ENCODE results near the gene KATNAL1.
"Not testable (repeated sequence)": the region's sequence is repeated elsewhere in the genome, so short reads cannot be mapped to it uniquely, and the experiment has no call there.

Gene KATNAL1

DNA sequence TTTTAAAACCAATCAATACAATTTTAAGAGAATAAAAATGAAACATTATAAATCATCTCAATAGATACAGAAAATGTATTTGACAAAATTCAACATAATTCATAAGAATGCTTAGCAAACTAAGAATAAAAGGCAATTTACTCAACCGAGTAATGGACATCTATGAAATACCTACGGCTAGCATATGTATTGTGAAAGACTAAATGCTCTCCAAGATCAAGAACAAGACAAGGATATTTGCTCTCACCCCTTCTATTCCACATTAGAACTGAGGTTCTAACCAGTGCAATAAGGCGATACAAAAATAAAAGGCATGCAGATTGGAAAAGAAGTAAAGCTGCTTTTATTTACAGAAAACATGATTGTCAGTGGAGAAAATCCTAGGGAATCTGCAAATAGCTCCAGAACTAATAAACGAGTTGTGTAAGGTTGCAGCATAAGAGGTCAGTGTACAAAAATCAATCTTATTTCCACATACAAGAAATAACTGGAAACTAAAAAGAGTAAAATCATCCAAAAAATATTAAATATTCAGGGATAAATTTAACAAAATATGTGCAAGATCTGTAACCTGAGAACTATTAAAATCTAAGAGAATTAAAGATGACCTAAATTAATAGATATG is 16.4 kb downstream of the KATNAL1 start:
- no peak for DNase-seq

DNA sequence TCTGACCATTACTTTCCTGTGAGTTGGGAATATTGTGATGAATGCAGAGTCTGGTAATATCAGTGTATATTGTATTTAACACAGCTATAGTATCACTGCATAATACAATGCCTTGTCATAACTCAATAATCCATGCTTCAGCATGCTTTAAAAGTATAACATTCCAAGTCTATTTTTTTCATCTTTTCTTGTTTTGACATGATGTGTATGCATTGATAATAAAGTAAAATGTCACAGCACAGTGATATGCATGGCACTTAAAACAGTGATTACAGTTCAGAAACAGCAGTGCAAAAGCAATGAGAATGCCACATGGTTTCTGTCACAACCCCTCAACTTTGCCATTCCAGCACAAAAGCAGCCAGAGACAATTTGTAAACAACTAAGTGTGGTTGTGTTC is 17.8 kb downstream of the KATNAL1 start:
- no peak for DNase-seq

DNA sequence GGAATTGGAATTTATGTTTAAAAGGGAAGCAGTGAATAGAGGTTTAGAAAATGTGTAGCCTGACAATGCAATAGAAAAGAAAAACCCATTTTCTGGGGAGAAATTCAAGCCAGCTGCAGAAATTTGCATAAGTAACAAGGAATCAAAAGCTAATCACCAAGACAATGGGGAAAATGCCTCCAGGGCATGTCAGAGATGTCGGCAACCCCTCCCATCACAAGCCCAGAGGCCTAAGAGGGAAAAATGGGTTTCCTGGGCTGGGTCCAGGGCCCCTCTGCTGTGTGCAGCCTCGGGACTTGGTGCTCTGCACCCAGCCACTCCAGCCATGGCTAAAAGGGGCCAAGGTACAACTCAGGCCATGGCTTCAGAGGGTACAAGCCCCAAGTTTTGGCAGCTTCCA is 21.3 kb downstream of the KATNAL1 start:
- DNase-seq: not testable (repeated sequence)

DNA sequence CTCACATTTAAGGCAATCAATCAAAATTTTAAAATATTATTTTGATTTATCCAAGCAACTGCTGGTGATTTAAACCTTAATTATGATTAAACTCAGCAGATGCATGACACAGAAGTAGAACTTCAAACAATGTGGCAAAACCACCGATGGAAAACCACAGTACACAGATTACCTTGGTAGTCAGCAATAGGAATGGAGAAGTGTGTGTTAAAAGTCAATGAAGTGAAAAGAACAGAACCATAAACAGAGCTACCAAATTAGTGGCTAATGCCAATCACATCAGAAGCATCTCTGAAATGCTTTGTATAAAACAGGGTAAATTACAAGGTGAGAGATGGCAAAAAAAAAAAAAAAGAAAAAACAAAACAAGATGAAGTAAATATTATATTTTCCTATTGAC is 31.2 kb downstream of the KATNAL1 start:
- no peak for DNase-seq

DNA sequence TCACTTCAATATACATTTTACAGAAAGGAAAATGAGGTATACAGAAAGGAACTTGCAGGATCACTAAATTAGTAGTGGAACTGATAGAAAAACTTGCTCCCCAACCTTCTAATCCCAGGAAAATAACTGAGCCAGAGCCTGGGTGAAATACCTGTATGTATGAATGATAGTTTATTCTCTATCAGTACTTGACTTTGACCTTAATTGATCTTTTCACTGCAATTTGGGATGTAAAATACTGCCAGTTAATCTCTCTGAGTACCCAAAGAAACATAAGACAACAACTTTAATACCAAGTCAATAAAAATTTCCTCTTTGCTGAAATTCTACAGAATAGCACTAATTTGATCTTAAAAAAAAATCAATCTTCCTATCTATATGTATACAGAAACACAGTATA is 33.3 kb downstream of the KATNAL1 start:
- DNase-seq: no peak

DNA sequence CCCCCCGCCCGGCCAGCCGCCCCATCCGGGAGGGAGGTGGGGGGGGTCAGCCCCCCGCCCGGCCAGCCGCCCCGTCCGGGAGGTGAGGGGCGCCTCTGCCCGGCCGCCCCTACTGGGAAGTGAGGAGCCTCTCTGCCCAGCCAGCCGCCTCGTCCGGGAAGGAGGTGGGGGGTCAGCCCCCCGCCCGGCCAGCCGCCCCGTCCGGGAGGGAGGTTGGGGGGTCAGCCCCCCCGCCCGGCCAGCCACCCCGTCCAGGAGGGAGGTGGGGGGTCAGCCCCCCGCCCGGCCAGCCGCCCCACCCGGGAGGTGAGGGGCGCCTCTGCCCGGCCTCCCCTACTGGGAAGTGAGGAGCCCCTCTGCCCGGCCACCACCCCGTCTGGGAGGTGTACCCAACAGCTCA is 37.3 kb downstream of the KATNAL1 start:
- not testable (repeated sequence) for DNase-seq

DNA sequence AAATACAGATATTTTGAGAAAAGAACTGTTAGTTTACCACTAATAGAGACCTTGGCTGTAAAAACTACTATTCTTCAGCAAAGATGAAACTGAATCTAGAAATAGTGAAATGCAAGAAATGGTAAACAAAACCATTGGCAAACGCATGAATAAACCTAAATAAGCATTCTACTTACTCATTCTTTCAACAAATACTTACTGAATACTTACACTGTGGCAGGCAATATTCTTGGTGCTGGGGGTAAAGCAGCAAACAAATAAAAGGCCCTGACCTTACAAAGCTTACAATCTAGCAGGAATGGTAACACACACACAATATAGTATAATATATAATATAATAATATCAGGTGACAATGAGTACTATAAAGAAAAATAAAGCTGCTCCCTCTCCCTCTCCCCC is 38.7 kb downstream of the KATNAL1 start:
- no peak for DNase-seq

DNA sequence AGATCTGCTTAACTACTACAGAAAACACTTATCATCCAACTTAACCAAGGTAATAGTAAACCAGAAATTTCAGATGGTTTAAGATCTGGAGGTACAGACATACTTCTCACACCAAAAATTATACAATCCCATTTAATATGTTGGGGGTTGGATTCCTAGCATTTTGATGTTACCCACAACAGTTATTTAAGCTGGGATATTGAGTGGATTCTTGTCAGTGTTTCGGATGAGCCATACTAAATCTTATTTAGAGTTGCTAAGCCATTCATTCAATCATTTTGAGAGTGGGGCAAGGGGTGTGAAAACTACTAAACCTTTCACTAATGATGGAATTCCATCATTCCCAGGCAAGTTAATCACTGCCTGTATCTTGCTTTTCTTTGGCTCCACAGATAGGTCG is 40.6 kb downstream of the KATNAL1 start:
- no peak for DNase-seq

DNA sequence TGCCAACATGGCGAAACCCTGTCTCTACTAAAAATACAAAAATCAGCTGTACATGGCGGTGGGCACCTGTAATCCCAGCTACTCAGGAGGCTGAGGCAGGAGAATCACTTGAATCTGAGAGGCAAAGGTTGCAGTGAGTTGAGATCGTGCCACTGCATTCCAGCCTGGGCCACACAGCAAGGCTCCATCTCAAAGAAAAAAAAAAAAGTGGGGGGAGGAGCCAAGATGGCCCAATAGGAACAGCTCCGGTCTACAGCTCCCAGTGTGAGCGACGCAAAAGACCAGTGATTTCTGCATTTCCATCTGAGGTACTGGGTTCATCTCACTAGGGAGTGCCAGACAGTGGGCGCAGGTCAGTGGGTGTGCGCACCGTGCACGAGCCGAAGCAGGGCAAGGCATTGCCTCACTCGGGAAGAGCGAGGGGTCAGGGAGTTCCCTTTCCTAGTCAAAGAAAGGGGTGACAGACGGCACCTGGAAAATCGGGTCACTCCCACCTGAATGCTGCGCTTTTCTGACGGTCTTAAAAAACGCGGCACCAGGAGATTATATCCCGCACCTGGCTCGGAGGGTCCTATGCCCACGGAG is 48.1 kb downstream of the KATNAL1 start:
- DNase-seq: not testable (repeated sequence)

DNA sequence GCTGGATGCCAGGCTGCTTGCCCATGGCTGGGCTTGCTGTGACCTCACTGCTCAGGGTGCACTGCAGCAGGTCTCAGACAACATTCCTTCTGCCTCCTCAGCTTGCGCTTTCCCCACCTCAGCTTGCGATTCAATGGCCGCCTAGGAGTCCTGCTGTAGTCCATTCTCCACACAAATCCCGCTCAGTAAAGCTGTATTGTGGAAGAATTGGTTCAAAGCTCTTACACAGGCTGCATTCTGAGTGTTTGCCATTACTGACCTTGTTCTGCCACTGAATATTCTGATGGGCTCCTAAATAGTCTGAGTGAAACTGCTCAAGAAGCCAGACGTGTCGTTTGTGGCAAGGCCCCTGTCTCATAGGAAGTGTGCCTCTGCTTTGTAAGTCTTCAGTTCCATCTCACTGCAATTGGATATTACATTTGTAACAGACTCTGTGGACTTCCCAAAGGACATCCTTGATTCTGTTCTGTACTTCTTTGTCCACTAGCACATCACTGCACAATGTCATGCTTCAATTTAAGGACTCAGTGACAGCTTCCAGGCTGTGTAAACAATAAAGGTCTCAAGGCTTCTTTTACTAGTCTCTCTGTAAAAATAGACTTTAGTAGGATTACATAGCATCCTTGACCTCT is 49.8 kb downstream of the KATNAL1 start:
- DNase-seq: peak; percentile 56

DNA sequence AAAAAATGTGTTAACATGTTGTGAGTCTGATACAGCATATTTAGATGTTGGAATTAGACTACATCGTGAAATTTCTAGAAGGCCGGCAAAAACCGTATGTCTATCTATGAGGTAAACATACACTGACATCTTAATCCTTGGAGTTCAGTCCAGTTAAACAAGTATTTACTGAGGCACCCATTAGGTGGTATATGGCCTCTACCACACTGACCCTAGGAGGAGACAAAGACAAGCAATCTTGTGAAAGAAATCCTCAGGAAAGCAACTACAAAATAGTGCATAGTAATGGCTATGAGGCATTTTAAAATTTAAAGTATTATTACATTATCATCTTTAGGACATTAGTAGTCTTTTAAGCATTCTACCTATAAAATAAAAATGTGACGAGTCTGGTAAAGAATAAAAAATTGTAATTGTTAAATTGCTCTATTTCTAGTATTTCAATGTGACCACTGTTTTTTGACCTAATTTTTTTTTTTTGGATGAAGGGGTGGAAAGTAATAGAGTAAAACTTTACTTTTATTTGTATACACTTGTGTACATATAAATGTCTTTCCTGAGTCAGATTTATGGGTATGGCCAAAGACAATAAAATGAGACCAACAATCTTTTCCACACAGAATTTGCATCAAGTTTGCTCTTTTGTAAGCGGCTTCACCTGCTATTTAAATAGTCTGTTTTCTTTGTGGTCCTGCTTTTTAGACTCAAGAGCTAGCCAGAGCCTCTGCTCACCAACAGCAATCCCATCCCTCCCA is 50.5 kb downstream of the KATNAL1 start:
- DNase-seq: no peak

DNA sequence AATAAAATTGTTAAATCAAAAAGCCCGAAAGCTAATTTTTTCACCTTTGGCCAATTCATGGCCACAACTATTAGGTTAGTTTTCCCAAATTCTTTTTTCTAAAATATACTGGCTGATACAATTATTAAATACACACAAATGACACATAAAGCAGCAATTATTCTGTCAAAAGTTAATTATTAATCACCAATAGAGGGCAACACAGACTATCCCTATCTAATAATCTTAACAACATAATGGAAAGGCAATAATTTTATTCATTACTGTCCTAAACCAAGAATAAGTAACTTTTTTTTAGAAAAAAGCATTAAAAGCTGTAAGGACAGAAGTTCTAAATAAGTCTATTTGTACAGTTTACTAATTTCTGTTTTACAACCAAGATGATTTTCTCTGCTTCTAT is 51.7 kb downstream of the KATNAL1 start:
- no peak for DNase-seq

DNA sequence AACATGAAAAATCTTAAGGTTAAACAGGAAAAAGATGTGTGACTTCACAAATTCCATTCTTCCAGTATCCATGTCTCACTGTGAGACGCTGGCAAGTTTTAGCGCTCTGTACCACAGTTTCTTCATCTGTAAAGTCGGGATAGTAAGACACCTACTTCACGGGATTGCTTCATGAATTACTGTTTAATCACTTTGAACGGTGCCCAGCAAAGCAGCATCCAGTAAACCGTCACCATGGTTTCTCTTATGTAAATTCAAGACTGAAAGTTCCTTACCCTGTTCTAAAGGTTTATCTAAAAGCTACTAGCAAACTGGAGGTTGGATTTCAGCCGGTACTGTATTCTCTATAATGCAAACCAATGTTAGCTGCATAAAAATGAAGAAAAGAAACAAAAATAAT is 53.5 kb downstream of the KATNAL1 start:
- DNase-seq: no peak

DNA sequence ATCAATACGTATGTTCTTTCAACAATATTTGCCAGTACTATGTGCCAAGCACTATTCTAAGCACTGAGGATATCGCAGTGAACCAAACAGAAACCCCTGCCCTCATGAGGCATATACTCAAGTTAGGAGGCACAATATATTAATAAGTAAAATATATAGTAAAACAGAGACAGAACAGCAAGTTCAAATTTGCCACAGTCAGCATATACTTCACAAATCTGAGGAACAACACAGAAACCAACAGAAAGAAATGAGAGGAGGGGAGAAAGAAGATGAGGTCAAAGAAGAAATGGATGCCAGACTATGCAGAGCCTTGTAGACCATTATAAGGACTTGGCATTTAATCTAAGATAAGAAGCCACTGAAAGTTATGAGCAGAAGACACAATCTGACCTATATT is 59.9 kb downstream of the KATNAL1 start:
- DNase-seq: no peak

DNA sequence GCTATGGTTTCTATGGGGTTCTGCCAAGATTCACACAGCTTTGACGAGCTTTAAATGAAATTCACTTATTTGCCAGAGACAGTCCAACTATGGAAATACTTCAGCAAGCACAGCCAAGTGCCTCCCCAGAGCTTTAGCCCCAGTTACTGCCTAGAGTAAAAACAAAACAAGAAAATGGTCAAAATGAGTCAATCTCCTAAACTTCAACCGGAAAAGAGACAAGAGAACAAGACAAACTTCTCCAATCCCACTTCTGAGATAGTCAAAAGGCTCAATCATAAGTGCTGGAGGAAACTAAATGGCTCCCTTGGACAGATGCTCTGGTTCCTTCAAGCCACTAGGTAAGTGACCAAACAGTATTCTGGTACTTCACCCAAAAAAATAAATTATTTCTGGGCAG is 65.8 kb downstream of the KATNAL1 start:
- no peak for DNase-seq

DNA sequence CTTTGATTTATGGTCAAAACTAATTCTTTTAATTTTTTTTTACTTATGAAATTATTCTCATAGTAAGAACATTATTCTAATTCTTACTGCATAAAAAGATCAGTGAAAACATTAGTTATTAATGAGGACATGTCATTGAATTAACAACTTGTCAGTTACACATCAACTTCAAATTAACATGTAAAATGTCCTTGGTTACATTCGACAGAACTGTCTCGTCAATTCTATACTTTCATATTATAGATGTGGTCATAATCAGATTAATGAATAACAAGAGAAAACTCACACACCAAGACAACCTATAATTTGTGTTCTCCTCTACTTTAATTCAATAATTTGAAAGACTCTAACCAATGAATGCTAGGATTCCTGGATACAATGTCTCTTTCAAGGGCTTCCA is 66.7 kb downstream of the KATNAL1 start:
- DNase-seq: no peak

DNA sequence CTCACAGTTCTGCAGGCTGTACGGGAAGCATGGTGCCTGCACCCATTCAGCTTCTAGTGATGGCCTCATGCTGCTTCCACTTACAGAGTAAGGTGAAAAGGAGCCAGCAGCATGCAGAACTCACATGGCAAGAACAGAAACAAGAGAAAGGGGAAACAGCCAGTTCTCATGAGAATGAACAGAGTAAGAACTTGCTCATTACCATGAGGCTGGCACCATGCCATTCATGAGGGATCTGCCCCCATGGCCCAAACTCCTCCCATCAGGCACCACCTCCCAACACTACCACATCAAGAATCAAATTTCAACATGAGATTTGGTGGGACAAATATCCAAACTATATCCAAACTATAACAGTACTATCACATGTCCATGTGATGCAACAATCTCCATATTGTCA is 72.1 kb downstream of the KATNAL1 start:
- no peak for DNase-seq

DNA sequence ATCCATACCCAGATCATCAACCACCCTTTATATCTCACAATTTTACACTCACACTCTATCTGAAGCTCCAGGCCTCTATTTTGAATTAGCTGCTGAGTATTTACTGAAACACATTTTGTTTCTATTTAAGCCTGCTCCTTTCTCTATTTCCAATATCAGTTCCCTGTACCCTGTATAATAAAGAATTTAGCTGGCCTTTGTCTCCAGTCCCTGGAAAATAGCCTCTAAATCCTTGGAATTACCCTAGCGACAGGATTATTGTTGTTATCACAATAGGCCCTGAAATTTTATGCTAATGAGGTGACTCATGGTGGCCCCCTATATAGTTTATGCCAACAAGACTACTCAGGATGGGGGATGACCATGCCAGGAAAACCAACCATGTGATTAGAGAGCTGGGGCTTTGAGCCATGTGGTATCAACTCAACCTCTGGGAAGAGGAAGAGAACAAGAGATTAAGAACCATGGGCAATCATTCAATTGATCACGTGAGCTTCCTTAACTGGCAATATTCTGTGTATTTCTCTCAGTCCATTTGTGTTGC is 72.7 kb downstream of the KATNAL1 start:
- DNase-seq: no peak

DNA sequence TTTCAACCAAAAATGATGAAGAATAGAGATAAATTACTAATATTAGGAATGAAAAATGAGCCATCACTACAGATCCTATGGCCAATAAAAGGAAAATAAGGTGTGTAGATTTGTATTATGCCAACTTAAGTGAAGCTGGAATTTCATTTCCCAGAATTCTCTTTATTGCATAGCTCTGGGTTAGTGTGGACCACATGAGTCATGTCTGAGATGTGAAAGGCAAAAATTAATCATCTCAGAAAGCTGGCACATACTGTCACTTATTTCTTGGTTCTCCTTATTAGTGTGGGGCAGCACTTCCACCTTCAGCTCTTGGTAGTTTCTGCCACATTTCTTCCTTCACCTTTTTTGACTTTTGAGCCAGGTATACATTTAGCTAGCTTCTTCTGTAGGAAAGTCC is 82.6 kb downstream of the KATNAL1 start:
- no peak for DNase-seq

DNA sequence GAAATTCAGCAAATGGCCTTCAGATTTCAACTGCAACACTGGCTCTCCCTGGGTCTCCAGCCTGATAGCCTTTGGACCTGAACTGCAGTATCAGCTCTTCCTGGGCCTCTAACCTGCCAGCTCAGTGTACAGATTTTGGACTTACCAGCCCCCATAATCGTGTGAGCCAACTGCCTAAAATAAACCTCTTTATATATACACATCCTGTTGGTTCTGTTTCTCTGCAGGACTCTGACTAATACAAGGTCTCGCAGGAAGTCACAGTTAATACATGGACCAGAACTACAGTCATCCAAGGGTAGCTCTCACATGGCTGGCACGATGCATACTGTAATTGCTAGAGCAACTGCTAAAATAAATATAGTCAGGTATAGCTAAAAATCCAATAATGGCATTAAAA is 85.1 kb downstream of the KATNAL1 start:
- no peak for DNase-seq

DNA sequence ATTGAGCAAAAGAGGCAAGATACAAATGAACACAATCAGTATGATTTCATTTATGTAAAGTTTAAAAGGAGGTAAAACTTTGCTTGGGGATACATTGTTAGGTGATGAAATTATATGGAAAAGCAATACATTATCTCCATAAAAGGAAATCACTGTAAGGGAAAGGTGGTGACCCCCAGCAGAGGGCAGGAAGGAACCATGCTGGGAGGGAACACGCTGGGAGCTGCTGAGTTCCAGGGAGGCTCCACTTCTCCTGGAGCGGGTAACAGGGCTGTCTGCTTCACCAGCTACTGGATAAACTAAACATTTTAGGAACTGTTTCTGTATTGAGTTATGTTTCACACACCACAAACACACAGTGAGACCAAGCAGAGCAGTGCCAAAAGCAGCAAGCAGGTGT is 91.2 kb downstream of the KATNAL1 start:
- DNase-seq: no peak

DNA sequence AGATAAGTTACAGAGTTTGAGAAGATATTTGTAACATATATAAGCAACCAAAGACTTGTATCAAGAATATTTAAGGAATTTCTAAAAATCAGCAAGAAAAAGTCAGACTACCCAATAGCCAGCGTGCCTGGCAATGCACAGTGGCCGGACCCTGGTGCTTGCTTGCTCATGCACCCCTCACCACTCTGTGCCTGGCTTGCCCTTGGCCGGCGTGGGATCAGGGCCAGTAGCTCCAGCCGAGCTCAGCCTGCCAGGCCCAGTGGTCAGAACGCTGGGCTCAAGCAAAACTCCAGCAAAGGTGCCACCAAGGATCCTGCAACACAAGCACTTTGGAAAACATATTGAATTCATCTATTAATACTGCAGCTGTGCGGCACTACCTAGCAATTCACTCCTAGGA is 95.1 kb downstream of the KATNAL1 start:
- DNase-seq: no peak

DNA sequence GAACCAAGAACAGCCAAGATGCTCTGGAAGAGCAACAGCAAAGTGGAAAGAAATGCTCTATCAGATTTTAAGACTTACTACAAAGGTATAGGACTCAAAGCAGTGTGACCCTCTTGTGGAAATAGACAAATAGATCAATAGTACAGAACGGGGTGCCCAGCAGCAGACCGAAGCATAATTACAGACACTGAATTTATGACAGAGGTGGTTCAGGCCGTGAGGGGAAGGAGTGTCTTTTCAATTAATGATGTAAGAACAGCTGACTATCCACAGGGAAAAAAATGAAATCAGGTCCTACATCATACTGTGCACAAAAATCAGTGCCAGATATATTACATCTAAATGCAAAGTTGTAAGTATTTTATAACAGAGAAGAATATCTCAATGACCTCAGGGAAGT is 95.6 kb downstream of the KATNAL1 start:
- DNase-seq: no peak

DNA sequence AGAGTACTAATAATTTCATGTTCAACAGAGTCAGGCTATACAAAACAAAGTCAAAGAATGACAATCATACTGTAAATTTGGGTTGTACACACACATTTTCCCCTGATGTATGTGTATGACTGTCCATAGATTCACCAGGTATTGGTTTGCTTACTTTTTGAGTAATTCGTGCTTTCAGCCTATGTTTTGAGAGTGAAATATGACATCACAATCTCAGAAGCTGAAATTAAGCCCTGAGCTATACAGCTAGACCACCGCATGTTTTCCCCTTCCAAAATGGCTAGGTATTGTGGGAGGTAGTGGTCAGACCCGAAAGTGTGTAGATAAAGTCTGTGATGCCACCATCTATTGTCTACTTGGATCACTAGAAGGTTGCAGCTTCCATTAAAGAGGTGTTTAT is 102.8 kb downstream of the KATNAL1 start:
- no peak for DNase-seq
